ENCODE results near the gene CLRN1. TPM values are rescaled to one million over a fixed set of nuclear protein-coding genes. Genes with fewer than 3 reads are reported as not detected.

The CLRN1 gene
- polyA plus RNA-seq, 1 of the 3 experiments (the other 2 are of a cell fraction), result not detected

DNA sequence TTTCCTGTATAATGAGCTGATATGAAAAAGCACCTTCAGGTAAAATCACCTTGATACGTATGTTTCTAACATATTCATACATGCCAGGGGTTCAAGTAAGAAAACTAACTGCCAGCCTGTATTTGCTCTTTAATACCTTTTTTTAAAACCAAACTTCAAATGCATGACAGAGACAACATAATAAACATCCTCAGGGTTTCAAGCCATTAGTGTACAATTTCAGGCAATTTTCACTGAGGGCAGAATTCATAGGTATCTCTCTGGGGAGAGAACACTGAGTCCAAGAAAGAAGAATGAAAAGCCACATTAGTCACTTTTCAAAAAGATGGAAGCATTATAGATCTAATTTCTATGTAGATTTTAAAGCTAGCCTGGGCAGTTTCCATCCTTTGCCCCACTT, 94.2 kb downstream of the CLRN1 start:
- H2AFZ ChIP-seq (ENCODE audit: low read depth), result no peak overlapping the region
- ChIA-PET POLR2A (no interaction called here), CTCF (interaction anchor here (1.1 to 1.5 kb wide), 2 partner anchors 9 to 268 kb away, joined by 3 to 4 read pairs; no protein-coding TSS in a partner anchor)
- no peak for TF ChIP-seq CHD2 (IDR thresholded peaks at IDR 0.05; ENCODE audit: low read length, partially characterized antibody)
- TF ChIP-seq MEF2A (IDR thresholded peaks at IDR 0.05; ENCODE audit: borderline replicate concordance, low read depth), result no peak
- TF ChIP-seq YY1 (IDR thresholded peaks at IDR 0.05; ENCODE audit: low read depth), result no peak
- no peak for TF ChIP-seq SMC3 (IDR thresholded peaks at IDR 0.05; ENCODE audit: low read depth, low read length)
- TF ChIP-seq, protein P1, sequence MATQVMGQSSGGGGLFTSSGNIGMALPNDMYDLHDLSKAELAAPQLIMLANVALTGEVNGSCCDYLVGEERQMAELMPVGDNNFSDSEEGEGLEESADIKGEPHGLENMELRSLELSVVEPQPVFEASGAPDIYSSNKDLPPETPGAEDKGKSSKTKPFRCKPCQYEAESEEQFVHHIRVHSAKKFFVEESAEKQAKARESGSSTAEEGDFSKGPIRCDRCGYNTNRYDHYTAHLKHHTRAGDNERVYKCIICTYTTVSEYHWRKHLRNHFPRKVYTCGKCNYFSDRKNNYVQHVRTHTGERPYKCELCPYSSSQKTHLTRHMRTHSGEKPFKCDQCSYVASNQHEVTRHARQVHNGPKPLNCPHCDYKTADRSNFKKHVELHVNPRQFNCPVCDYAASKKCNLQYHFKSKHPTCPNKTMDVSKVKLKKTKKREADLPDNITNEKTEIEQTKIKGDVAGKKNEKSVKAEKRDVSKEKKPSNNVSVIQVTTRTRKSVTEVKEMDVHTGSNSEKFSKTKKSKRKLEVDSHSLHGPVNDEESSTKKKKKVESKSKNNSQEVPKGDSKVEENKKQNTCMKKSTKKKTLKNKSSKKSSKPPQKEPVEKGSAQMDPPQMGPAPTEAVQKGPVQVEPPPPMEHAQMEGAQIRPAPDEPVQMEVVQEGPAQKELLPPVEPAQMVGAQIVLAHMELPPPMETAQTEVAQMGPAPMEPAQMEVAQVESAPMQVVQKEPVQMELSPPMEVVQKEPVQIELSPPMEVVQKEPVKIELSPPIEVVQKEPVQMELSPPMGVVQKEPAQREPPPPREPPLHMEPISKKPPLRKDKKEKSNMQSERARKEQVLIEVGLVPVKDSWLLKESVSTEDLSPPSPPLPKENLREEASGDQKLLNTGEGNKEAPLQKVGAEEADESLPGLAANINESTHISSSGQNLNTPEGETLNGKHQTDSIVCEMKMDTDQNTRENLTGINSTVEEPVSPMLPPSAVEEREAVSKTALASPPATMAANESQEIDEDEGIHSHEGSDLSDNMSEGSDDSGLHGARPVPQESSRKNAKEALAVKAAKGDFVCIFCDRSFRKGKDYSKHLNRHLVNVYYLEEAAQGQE (IDR thresholded peaks at IDR 0.05; ENCODE audit: low read depth, low read length), result no peak
- TF ChIP-seq FOXM1 (IDR thresholded peaks at IDR 0.05; ENCODE audit: low read depth), result no peak
- no peak for TF ChIP-seq FOSL2 (IDR thresholded peaks at IDR 0.05; ENCODE audit: borderline replicate concordance, low read depth)
- TF ChIP-seq NRF1 (IDR thresholded peaks at IDR 0.05; ENCODE audit: low read depth, low read length), result no peak
- TF ChIP-seq TEAD4 (IDR thresholded peaks at IDR 0.05; ENCODE audit: borderline replicate concordance, insufficient read depth), result no peak
- no peak for TF ChIP-seq EP300 (IDR thresholded peaks at IDR 0.05; ENCODE audit: borderline replicate concordance in 1 of 2, low read depth in 1 of 2, low read length in 1 of 2)
- no peak for TF ChIP-seq SIN3A (IDR thresholded peaks at IDR 0.05; ENCODE audit: borderline replicate concordance, low read depth, low read length)
- TF ChIP-seq, protein P2, sequence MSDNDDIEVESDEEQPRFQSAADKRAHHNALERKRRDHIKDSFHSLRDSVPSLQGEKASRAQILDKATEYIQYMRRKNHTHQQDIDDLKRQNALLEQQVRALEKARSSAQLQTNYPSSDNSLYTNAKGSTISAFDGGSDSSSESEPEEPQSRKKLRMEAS (IDR thresholded peaks at IDR 0.05; ENCODE audit: low read depth), result no peak
- H3K27ac ChIP-seq (ENCODE audit: low read depth in 2 of 2, low read length in 1 of 2), result no peak overlapping the region
- no peaks in the 10 kb centered on the region for H3F3A ChIP-seq (replicated peaks; ENCODE audit: insufficient read depth)
- H3K4me2 ChIP-seq, result no peak overlapping the region
- no peaks in the 10 kb centered on the region for H3K36me3 ChIP-seq (replicated peaks in 1 of 2; ENCODE audit: control insufficient read depth in 1 of 2, insufficient read depth in 2 of 2, low read length in 1 of 2)
- peaks cover 33% of the 10 kb centered on the region for H3K27me3 ChIP-seq (ENCODE audit: insufficient read depth)
- H3K9me3 ChIP-seq, result no peaks in the 10 kb centered on the region
- no peaks in the 10 kb centered on the region for H3K4me1 ChIP-seq (ENCODE audit: control insufficient read depth in 1 of 2, insufficient read depth in 2 of 2, low read depth in 1 of 2, low read length in 1 of 2)
- H3K4me3 ChIP-seq (ENCODE audit: low read depth in 2 of 2, low read length in 1 of 2), result no peak overlapping the region
- no peaks in the 10 kb centered on the region for H4K20me1 ChIP-seq (ENCODE audit: insufficient read depth)
- DNase-seq, result no peak
- H3K79me2 ChIP-seq (ENCODE audit: insufficient read depth), result no peaks in the 10 kb centered on the region
- no peaks in the 10 kb centered on the region for H3K9me2 ChIP-seq
- 90% methylated on average over 1 of the region's 1 CpG for WGBS (ENCODE audit: low lambda C conversion rate)
- no peak overlapping the region for H3K9ac ChIP-seq

DNA sequence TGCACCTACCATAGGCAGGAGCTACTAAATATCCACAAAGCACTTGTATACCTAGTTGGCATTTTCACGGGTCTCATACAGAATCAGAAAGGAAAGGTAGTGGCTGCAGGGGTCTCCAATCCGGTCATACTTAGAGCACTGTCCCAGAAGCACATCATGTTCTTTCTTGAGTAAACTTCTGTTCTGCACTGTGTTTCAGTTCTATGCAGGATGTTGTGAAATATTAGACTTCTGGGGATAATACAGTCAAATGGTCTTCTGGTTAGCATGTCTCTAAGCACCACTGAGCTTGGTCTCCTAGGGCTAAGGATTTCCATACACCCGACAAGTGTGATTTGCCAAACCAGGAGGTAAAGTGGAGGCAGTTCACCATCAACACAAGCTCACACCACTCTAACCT, 95.2 kb downstream of the CLRN1 start:
- Histone ChIP-seq H3K79me2 (ENCODE audit: insufficient read depth) (no peaks in the 10 kb centered on the region), H3K27me3 (ENCODE audit: insufficient read depth) (peaks cover 33% of the 10 kb centered on the region), H3K9me2 (no peaks in the 10 kb centered on the region), H3K4me3 (ENCODE audit: low read depth in 2 of 2, low read length in 1 of 2) (no peak overlapping the region), H2AFZ (ENCODE audit: low read depth) (no peak overlapping the region), H3K4me2 (no peak overlapping the region), H3K36me3 (replicated peaks in 1 of 2; ENCODE audit: control insufficient read depth in 1 of 2, insufficient read depth in 2 of 2, low read length in 1 of 2) (no peaks in the 10 kb centered on the region), H4K20me1 (ENCODE audit: insufficient read depth) (no peaks in the 10 kb centered on the region), H3F3A (replicated peaks; ENCODE audit: insufficient read depth) (no peaks in the 10 kb centered on the region), H3K9me3 (no peaks in the 10 kb centered on the region), H3K4me1 (ENCODE audit: control insufficient read depth in 1 of 2, insufficient read depth in 2 of 2, low read depth in 1 of 2, low read length in 1 of 2) (no peaks in the 10 kb centered on the region), H3K9ac (no peak overlapping the region), H3K27ac (ENCODE audit: low read depth in 2 of 2, low read length in 1 of 2) (no peak overlapping the region)
- POLR2A ChIA-PET, result no interaction called here
- no peak for DNase-seq
- TF ChIP-seq, protein P3, sequence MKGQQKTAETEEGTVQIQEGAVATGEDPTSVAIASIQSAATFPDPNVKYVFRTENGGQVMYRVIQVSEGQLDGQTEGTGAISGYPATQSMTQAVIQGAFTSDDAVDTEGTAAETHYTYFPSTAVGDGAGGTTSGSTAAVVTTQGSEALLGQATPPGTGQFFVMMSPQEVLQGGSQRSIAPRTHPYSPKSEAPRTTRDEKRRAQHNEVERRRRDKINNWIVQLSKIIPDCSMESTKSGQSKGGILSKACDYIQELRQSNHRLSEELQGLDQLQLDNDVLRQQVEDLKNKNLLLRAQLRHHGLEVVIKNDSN (IDR thresholded peaks at IDR 0.05; ENCODE audit: borderline replicate concordance, low read depth), result no peak
- no peak for TF ChIP-seq JUND (IDR thresholded peaks at IDR 0.05)
- TF ChIP-seq FOXJ3 (CRISPR knock-in tag; IDR thresholded peaks at IDR 0.05), result no peak
- no peak for TF ChIP-seq SMC3 (IDR thresholded peaks at IDR 0.05; ENCODE audit: low read depth, low read length)
- TF ChIP-seq RCOR1 (IDR thresholded peaks at IDR 0.05; ENCODE audit: low read length), result no peak
- TF ChIP-seq FOSL2 (IDR thresholded peaks at IDR 0.05; ENCODE audit: borderline replicate concordance, low read depth), result no peak
- no peak for TF ChIP-seq MXI1 (IDR thresholded peaks at IDR 0.05; ENCODE audit: low read depth, low read length)
- TF ChIP-seq NRF1 (IDR thresholded peaks at IDR 0.05; ENCODE audit: low read depth, low read length), result no peak
- TF ChIP-seq, protein P4, sequence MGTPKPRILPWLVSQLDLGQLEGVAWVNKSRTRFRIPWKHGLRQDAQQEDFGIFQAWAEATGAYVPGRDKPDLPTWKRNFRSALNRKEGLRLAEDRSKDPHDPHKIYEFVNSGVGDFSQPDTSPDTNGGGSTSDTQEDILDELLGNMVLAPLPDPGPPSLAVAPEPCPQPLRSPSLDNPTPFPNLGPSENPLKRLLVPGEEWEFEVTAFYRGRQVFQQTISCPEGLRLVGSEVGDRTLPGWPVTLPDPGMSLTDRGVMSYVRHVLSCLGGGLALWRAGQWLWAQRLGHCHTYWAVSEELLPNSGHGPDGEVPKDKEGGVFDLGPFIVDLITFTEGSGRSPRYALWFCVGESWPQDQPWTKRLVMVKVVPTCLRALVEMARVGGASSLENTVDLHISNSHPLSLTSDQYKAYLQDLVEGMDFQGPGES (IDR thresholded peaks at IDR 0.05; ENCODE audit: low read depth, low read length), result no peak
- CTCF ChIA-PET, result interaction anchor here (1.1 kb wide), 1 partner anchor 12 kb away, joined by 3 read pairs; no protein-coding TSS in a partner anchor
- WGBS (ENCODE audit: low lambda C conversion rate), result 13% methylated on average over 3 of the region's 3 CpGs

Measured in SK-N-SH (cell line).